Testis (tissue), 3 donors: ENCODE results near the gene MATN1. TPM values are rescaled to one million over a fixed set of nuclear protein-coding genes. Genes with fewer than 3 reads are reported as not detected.

Source experiments
- DNase-seq: peaks from one replicate; pipeline ENCODE4 v3.0.0-alpha.2; 2019
- H3K27ac ChIP-seq, 2 donors: fragments of 200-600 bp; sonication (generic); one replicate each; pipeline ENCODE4 v1.5.1; 2019
- H3K27me3 ChIP-seq: fragments of 200-600 bp; sonication (generic); one replicate; pipeline ENCODE4 v1.5.1; 2019
- H3K36me3 ChIP-seq: fragments of 200-600 bp; sonication (generic); one replicate; pipeline ENCODE4 v1.5.1; 2017; ENCODE audit warnings: low read depth; ENCODE audit errors: missing control alignments
- H3K4me1 ChIP-seq: fragments of 200-600 bp; sonication (generic); one replicate; pipeline ENCODE4 v1.5.1; 2019
- H3K4me3 ChIP-seq, 2 donors: fragments of 200-600 bp; sonication (generic); one replicate each; pipeline ENCODE4 v1.5.1; 2017 to 2019
- H3K9me3 ChIP-seq: fragments of 200-600 bp; sonication (generic); one replicate; pipeline ENCODE4 v1.5.1; 2017
- POLR2A ChIP-seq: fragments of 450-650 bp; IDR thresholded peaks from one replicate; pipeline ENCODE4 v1.6.1; 2017; ENCODE audit warnings: antibody characterized with exemption, mild to moderate bottlenecking, moderate library complexity
- WGBS, 2 donors: methylation state at CpG; one replicate each; pipeline ENCODE4 v1.1.5; 2018; 5-methylcytosine and 5-hydroxymethylcytosine counted together
- intact Hi-C: fragments of 100-400 bp; cut with DNase I; formaldehyde crosslinking; loops from one replicate; pipeline ENCODE4 v1.15.1; 2023; ENCODE audit warnings: low total_unique reads
- polyA plus RNA-seq: library from polyadenylated mRNA; stranded (reverse); fragments of 350-450 nt; fragmentation: Illumina TruSeq; extraction: RNeasy Lipid Tissue Mini Kit (QIAGEN cat#74804); gene quantifications from one replicate; pipeline ENCODE4 v1.2.3, GENCODE V29; 2014; ENCODE audit warnings: low read depth, low replicate concordance; ENCODE audit not compliant: insufficient read depth
- total RNA-seq, 2 donors: library from RNA; depleted of rRNA; stranded (reverse); fragments of >200 nt; gene quantifications; one replicate each; pipeline ENCODE4 v1.2.3, GENCODE V29; 2016
- TF ChIP-seq, protein P1 (sequence below), 3 experiments: fragments of 450-650 bp in 2 of 3; fragments of 200-600 bp in 1 of 3; sonication (generic) in 1 of 3; IDR thresholded peaks; one replicate each; pipeline ENCODE4 v1.5.1; 2016 to 2019; ENCODE audit warnings: antibody characterized with exemption in 3 of 3, mild to moderate bottlenecking in 2 of 3, moderate library complexity in 1 of 3

MATN1 gene
- total and polyA plus RNA-seq, 3 donors from 2014 or later = 0.32 to 0.62 (median 0.55) TPM

DNA sequence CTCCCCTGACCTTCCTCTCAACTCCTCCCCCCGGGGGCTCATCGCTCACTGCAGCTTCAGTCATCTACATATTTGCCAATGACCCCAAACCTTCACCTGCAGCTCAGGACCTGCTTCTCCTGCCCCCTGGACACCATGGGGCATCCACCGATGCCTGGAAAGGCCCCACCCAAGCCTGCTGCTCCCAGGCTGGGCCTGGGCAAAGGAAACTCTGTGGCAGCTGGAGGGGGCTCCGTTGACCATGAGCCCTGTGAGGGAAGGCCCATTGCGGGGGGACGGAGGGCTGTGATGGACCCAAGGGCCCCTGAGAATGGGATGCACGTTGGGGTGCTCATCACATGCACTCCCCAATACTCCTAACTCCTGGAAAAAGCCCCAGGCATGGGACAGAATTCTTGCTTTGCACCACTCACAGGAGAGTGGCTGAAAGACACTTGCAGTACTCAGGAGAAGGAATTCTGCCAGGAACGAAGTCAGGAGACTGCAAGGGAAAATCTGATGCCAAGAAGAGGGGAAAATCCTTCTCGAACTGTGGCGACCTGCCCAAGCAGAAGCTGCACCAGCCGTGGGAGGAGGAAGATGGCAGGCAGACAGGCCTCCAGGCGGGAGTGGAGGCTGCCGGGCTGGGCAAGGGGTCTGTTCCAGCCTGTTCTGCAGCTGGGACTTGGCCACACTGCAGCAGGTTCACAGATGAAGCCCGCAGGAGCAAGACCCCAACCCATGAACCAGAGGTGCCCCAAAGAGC, 18.4 kb downstream of the MATN1 start:
- peaks cover 11% of the 10 kb centered on the region for H3K4me1 ChIP-seq
- TF ChIP-seq, protein P1, sequence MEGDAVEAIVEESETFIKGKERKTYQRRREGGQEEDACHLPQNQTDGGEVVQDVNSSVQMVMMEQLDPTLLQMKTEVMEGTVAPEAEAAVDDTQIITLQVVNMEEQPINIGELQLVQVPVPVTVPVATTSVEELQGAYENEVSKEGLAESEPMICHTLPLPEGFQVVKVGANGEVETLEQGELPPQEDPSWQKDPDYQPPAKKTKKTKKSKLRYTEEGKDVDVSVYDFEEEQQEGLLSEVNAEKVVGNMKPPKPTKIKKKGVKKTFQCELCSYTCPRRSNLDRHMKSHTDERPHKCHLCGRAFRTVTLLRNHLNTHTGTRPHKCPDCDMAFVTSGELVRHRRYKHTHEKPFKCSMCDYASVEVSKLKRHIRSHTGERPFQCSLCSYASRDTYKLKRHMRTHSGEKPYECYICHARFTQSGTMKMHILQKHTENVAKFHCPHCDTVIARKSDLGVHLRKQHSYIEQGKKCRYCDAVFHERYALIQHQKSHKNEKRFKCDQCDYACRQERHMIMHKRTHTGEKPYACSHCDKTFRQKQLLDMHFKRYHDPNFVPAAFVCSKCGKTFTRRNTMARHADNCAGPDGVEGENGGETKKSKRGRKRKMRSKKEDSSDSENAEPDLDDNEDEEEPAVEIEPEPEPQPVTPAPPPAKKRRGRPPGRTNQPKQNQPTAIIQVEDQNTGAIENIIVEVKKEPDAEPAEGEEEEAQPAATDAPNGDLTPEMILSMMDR (IDR thresholded peaks at IDR 0.05) = no peak
- no peak for TF ChIP-seq POLR2A
- intact Hi-C loops = no loop called here
- H3K27me3 ChIP-seq = no peaks in the 10 kb centered on the region
- DNase-seq = peak; percentile 43
- WGBS, 2 donors = 57 to 63% methylated on average over 13 to 14 of the region's 14 CpGs
- H3K27ac ChIP-seq = no peak overlapping the region
- H3K9me3 ChIP-seq = no peaks in the 10 kb centered on the region
- no peak overlapping the region for H3K4me3 ChIP-seq
- H3K36me3 ChIP-seq = no peaks in the 10 kb centered on the region

DNA sequence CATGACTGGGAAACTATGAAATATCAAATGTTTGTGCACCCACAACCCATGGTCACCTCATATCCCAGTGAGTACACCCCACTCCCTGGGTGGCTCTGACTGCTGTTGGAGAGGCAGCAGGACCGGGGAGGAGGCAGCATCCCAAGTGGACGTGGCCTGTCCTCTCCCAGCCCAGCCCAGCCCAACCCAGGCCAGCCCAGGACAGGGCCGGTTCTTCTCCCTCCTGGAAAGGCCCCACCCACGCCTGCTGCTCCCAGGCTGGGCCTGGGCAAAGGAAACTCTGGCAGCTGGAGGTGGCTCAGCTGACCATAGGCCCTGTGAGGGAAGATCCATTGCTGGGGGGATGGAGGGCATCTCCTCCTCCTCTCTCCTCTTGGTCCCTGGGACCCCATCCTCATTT, 19.1 kb downstream of the MATN1 start:
- no peak for DNase-seq
- WGBS, 2 donors = 37 to 56% methylated on average over 3 to 4 of the region's 4 CpGs
- H3K27ac ChIP-seq = no peak overlapping the region
- no peak for TF ChIP-seq POLR2A
- H3K4me1 ChIP-seq = peaks cover 11% of the 10 kb centered on the region
- no peaks in the 10 kb centered on the region for H3K9me3 ChIP-seq
- H3K36me3 ChIP-seq = no peaks in the 10 kb centered on the region
- intact Hi-C loops = no loop called here
- no peaks in the 10 kb centered on the region for H3K27me3 ChIP-seq
- H3K4me3 ChIP-seq = no peak overlapping the region

DNA sequence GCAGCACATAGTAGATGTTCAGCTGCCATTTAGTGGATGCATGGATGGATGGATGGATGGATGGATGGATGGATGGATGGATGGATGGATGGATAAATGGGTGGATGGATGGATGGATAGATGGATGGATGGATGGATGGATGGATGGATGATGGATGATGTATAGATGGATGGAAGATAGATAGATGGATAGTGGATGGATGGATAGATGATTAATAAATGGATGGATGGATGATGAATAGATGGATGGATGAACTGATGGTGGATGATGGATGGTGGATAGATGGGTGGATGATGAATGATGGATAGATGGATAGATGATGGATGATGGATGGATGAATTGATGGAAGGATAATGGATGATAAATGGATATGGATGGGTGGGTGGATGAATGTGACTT, 20.6 kb downstream of the MATN1 start:
- Histone ChIP-seq H3K27ac (no peak overlapping the region), H3K4me3 (no peak overlapping the region), H3K27me3 (no peaks in the 10 kb centered on the region), H3K4me1 (peaks cover 11% of the 10 kb centered on the region), H3K36me3 (no peaks in the 10 kb centered on the region), H3K9me3 (no peaks in the 10 kb centered on the region)
- TF ChIP-seq POLR2A = no peak
- TF ChIP-seq, protein P1 (IDR thresholded peaks at IDR 0.05) = no peak
- intact Hi-C loops = no loop called here
- DNase-seq = no peak

DNA sequence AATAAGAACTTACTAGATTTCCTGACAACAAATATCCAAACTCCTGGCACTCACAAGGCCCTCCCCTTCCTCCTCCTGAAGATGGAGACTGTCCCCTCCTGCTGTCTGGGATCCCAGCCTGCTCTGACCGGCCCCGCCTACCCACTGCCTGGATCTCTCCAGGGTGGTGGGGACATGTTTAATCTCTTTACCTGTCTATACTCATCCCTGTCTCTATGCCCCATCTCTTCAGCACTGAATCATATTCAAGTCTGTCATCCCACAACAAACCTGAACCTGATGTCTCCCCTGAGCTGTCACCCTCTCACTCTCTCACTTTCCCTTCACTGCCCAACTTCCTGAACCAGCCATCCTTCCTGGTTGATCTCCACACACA, 22.1 kb downstream of the MATN1 start:
- no peak overlapping the region for H3K27ac ChIP-seq
- intact Hi-C loops = no loop called here
- no peak overlapping the region for H3K4me3 ChIP-seq
- no peaks in the 10 kb centered on the region for H3K36me3 ChIP-seq
- H3K27me3 ChIP-seq = no peaks in the 10 kb centered on the region
- DNase-seq = no peak
- WGBS, 2 donors = 88 to 96% methylated on average over 2 of the region's 2 CpGs
- peaks cover 6% of the 10 kb centered on the region for H3K4me1 ChIP-seq
- no peaks in the 10 kb centered on the region for H3K9me3 ChIP-seq
- TF ChIP-seq, protein P1 (IDR thresholded peaks at IDR 0.05) = no peak
- TF ChIP-seq POLR2A = no peak

DNA sequence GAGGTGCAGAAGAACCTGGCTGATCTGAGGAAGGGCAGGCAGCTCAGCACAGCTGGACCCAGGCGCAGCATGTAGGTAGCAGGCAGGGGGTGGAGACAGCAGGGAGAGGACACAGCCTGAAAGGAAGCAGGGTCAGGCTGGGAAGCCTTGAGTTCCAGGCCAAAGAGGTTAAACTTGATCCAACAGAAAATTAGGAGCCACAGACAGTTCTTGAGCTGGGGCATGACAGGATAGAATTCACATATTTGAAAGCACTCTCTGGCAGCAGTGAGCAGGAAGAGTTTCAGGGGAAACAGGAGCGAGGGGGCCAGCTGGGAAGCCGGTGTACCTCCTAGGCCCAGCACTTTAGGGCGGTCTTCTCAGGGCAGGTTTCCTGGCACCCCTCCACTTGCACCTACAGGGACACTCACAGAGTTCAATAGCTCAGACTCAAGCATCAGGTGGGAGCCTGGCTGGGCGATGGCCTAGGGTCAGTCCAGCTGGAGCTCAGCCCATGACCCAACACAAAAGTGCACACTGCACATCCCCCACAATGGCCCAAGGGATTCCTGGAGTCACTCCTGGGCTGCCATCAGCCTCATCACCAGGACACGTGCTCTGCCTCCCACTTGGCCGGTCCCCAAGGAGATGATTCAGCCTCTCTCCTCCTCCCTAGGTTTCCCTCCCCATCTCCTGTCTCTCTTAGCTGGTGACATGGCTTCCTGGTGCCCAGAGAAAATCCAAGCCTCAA, 22.7 kb downstream of the MATN1 start:
- TF ChIP-seq POLR2A = no peak
- TF ChIP-seq, protein P1 (IDR thresholded peaks at IDR 0.05) = no peak
- peaks cover 6% of the 10 kb centered on the region for H3K4me1 ChIP-seq
- H3K9me3 ChIP-seq = no peaks in the 10 kb centered on the region
- intact Hi-C loops = no loop called here
- no peak overlapping the region for H3K27ac ChIP-seq
- H3K4me3 ChIP-seq = no peak overlapping the region
- H3K36me3 ChIP-seq = no peaks in the 10 kb centered on the region
- 68 to 83% methylated on average over 6 to 7 of the region's 7 CpGs for WGBS, 2 donors
- H3K27me3 ChIP-seq = no peaks in the 10 kb centered on the region
- peak; percentile 47 for DNase-seq
